Measurements from ENCODE around the gene CCDC9B.

Gene CCDC9B

GRCh38 chr15:40344217-40344616 lies 3.5 kb upstream of the CCDC9B start:
- Histone ChIP-seq H3K9me3 (ENCODE audit: control insufficient read depth, insufficient read depth, low read length) (no peaks in the 10 kb centered on the region), H3K36me3 (ENCODE audit: insufficient read depth, low read length) (no peaks in the 10 kb centered on the region), H3K9ac (ENCODE audit: low read depth, low read length) (no peak overlapping the region), H3K4me1 (ENCODE audit: insufficient read depth, low read length) (peaks cover 21% of the 10 kb centered on the region; the same call in 1 of the 2 replicates)

GRCh38 chr15:40343512-40343911 lies 2.8 kb upstream of the CCDC9B start:
- Histone ChIP-seq H3K9me3 (ENCODE audit: control insufficient read depth, insufficient read depth, low read length) (no peaks in the 10 kb centered on the region), H3K4me1 (ENCODE audit: insufficient read depth, low read length) (peaks cover 21% of the 10 kb centered on the region; the same call in 1 of the 2 replicates), H3K9ac (ENCODE audit: low read depth, low read length) (no peak overlapping the region), H3K36me3 (ENCODE audit: insufficient read depth, low read length) (no peaks in the 10 kb centered on the region)

- H3K9me3 ChIP-seq (ENCODE audit: control insufficient read depth, insufficient read depth, low read length), result no peaks in the 10 kb centered on the region
- H3K36me3 ChIP-seq (ENCODE audit: insufficient read depth, low read length), result no peaks in the 10 kb centered on the region
- no peak overlapping the region for H3K9ac ChIP-seq (ENCODE audit: low read depth, low read length)
- peaks cover 23% of the 10 kb centered on the region; the same call in 1 of the 2 replicates for H3K4me1 ChIP-seq (ENCODE audit: insufficient read depth, low read length)
These were observed 1.9 kb upstream of the CCDC9B start for GRCh38 chr15:40342416-40343320.

GRCh38 chr15:40340038-40340739 lies 550 bp downstream of the CCDC9B start:
- Histone ChIP-seq H3K9ac (ENCODE audit: low read depth, low read length) (no peak overlapping the region), H3K4me1 (ENCODE audit: insufficient read depth, low read length) (peaks cover 26% of the 10 kb centered on the region; the same call in 1 of the 2 replicates), H3K36me3 (ENCODE audit: insufficient read depth, low read length) (no peaks in the 10 kb centered on the region), H3K9me3 (ENCODE audit: control insufficient read depth, insufficient read depth, low read length) (no peaks in the 10 kb centered on the region)

- Histone ChIP-seq H3K4me1 (ENCODE audit: insufficient read depth, low read length) (peaks cover 26% of the 10 kb centered on the region; the same call in 1 of the 2 replicates), H3K36me3 (ENCODE audit: insufficient read depth, low read length) (no peaks in the 10 kb centered on the region), H3K9ac (ENCODE audit: low read depth, low read length) (no peak overlapping the region), H3K9me3 (ENCODE audit: control insufficient read depth, insufficient read depth, low read length) (no peaks in the 10 kb centered on the region)
These were observed 1.2 kb downstream of the CCDC9B start for GRCh38 chr15:40339621-40339945.

GRCh38 chr15:40338921-40339620 lies 1.7 kb downstream of the CCDC9B start:
- Histone ChIP-seq H3K4me1 (ENCODE audit: insufficient read depth, low read length) (peaks cover 26% of the 10 kb centered on the region; the same call in 1 of the 2 replicates), H3K9me3 (ENCODE audit: control insufficient read depth, insufficient read depth, low read length) (no peaks in the 10 kb centered on the region), H3K36me3 (ENCODE audit: insufficient read depth, low read length) (no peaks in the 10 kb centered on the region), H3K9ac (ENCODE audit: low read depth, low read length) (no peak overlapping the region)

- no peaks in the 10 kb centered on the region for H3K36me3 ChIP-seq (ENCODE audit: insufficient read depth, low read length)
- H3K9ac ChIP-seq (ENCODE audit: low read depth, low read length), result no peak overlapping the region
- H3K9me3 ChIP-seq (ENCODE audit: control insufficient read depth, insufficient read depth, low read length), result no peaks in the 10 kb centered on the region
- H3K4me1 ChIP-seq (ENCODE audit: insufficient read depth, low read length), result peaks cover 22% of the 10 kb centered on the region; the same call in 1 of the 2 replicates
These were observed 2.6 kb downstream of the CCDC9B start for GRCh38 chr15:40338041-40338657.

- Histone ChIP-seq H3K36me3 (ENCODE audit: insufficient read depth, low read length) (no peaks in the 10 kb centered on the region), H3K4me1 (ENCODE audit: insufficient read depth, low read length) (peaks cover 18% of the 10 kb centered on the region; the same call in 1 of the 2 replicates), H3K9ac (ENCODE audit: low read depth, low read length) (no peak overlapping the region), H3K9me3 (ENCODE audit: control insufficient read depth, insufficient read depth, low read length) (no peaks in the 10 kb centered on the region)
These were observed 3.1 kb downstream of the CCDC9B start for GRCh38 chr15:40337597-40337996.

- H3K36me3 ChIP-seq (ENCODE audit: insufficient read depth, low read length), result no peaks in the 10 kb centered on the region
- no peak overlapping the region for H3K9ac ChIP-seq (ENCODE audit: low read depth, low read length)
- H3K4me1 ChIP-seq (ENCODE audit: insufficient read depth, low read length), result peaks cover 18% of the 10 kb centered on the region; the same call in 1 of the 2 replicates
These were observed 4.0 kb downstream of the CCDC9B start for GRCh38 chr15:40336744-40337122.

GRCh38 chr15:40335938-40336743 lies 4.6 kb downstream of the CCDC9B start:
- no peaks in the 10 kb centered on the region for H3K9me3 ChIP-seq (ENCODE audit: control insufficient read depth, insufficient read depth, low read length)
- no peak overlapping the region for H3K9ac ChIP-seq (ENCODE audit: low read depth, low read length)
- peaks cover 18% of the 10 kb centered on the region; the same call in 1 of the 2 replicates for H3K4me1 ChIP-seq (ENCODE audit: insufficient read depth, low read length)
- no peaks in the 10 kb centered on the region; the same call in 1 of the 2 replicates for H3K36me3 ChIP-seq (ENCODE audit: insufficient read depth, low read length)

More at GRCh38 chr15:40336744-40337122, 4.0 kb downstream of the CCDC9B start:
- H3K9me3 ChIP-seq (ENCODE audit: control insufficient read depth, insufficient read depth, low read length), result no peaks in the 10 kb centered on the region

GRCh38 chr15:40334941-40335795 lies 5.6 kb downstream of the CCDC9B start:
- H3K9me3 ChIP-seq (ENCODE audit: control insufficient read depth, insufficient read depth, low read length), result no peaks in the 10 kb centered on the region
- H3K9ac ChIP-seq (ENCODE audit: low read depth, low read length), result no peak overlapping the region
- H3K4me1 ChIP-seq (ENCODE audit: insufficient read depth, low read length), result peaks cover 13% of the 10 kb centered on the region; the same call in 1 of the 2 replicates
- no peaks in the 10 kb centered on the region; the same call in 1 of the 2 replicates for H3K36me3 ChIP-seq (ENCODE audit: insufficient read depth, low read length)

GRCh38 chr15:40334541-40334940 lies 6.2 kb downstream of the CCDC9B start:
- Histone ChIP-seq H3K4me1 (ENCODE audit: insufficient read depth, low read length) (peaks cover 6% of the 10 kb centered on the region; the same call in 1 of the 2 replicates), H3K9me3 (ENCODE audit: control insufficient read depth, insufficient read depth, low read length) (no peaks in the 10 kb centered on the region), H3K36me3 (ENCODE audit: insufficient read depth, low read length) (no peaks in the 10 kb centered on the region; the same call in 1 of the 2 replicates), H3K9ac (ENCODE audit: low read depth, low read length) (no peak overlapping the region)

Data from ES-I3 (cell line).